ENCODE results near the gene WDR70. TPM values are rescaled to one million over a fixed set of nuclear protein-coding genes. Genes with fewer than 3 reads are reported as not detected.
"Not testable (repeated sequence)": the region's sequence is repeated elsewhere in the genome, so short reads cannot be mapped to it uniquely, and the experiment has no call there.

The WDR70 gene
- total and polyA plus RNA-seq, 4 donors: 34.4 to 54.8 (median 38.8) TPM

- H3K27ac ChIP-seq (ENCODE audit: low read depth, low read length): no peak overlapping the region
- no peaks in the 10 kb centered on the region for H3K36me3 ChIP-seq (ENCODE audit: control insufficient read depth, insufficient read depth, low read length)
- WGBS (ENCODE audit: insufficient coverage): no CpG with 5 or more reads among the region's 1 CpG
- no peaks in the 10 kb centered on the region for H3K27me3 ChIP-seq (ENCODE audit: control insufficient read depth, insufficient read depth, low read length)
- H3K4me1 ChIP-seq (ENCODE audit: control insufficient read depth, insufficient read depth, low read length): no peaks in the 10 kb centered on the region
- H3K9me3 ChIP-seq (ENCODE audit: control insufficient read depth, insufficient read depth, low read length): no peaks in the 10 kb centered on the region
- no peak overlapping the region for H3K4me3 ChIP-seq (ENCODE audit: low read depth, low read length)
- DNase-seq (ENCODE audit: low read depth in 4 of 6, low spot score in 6 of 6): peak in 1 of 6 donors; percentile 42
Observed at GRCh38 chr5:37638897-37639296, 259.8 kb downstream of the WDR70 start.

- DNase-seq (ENCODE audit: low read depth in 4 of 6, low spot score in 6 of 6): no peak
- no peaks in the 10 kb centered on the region for H3K9me3 ChIP-seq (ENCODE audit: control insufficient read depth, insufficient read depth, low read length)
- no peak overlapping the region for H3K27ac ChIP-seq (ENCODE audit: low read depth, low read length)
- no peaks in the 10 kb centered on the region for H3K36me3 ChIP-seq (ENCODE audit: control insufficient read depth, insufficient read depth, low read length)
- no peaks in the 10 kb centered on the region for H3K4me1 ChIP-seq (ENCODE audit: control insufficient read depth, insufficient read depth, low read length)
- no peak overlapping the region for H3K4me3 ChIP-seq (ENCODE audit: low read depth, low read length)
- WGBS (ENCODE audit: insufficient coverage): no CpG with 5 or more reads among the region's 2 CpGs
- H3K27me3 ChIP-seq (ENCODE audit: control insufficient read depth, insufficient read depth, low read length): no peaks in the 10 kb centered on the region
Observed at GRCh38 chr5:37640088-37640487, 261.0 kb downstream of the WDR70 start.

- no CpG with 5 or more reads among the region's 1 CpG for WGBS (ENCODE audit: insufficient coverage)
- peaks cover 6% of the 10 kb centered on the region for H3K9me3 ChIP-seq (ENCODE audit: control insufficient read depth, insufficient read depth, low read length)
Observed at GRCh38 chr5:37641933-37642332, 262.8 kb downstream of the WDR70 start.

GRCh38 chr5:37645707-37646106, 266.6 kb downstream of the WDR70 start:
- Histone ChIP-seq H3K9me3 (ENCODE audit: control insufficient read depth, insufficient read depth, low read length) (peaks cover 6% of the 10 kb centered on the region), H3K4me3 (ENCODE audit: low read depth, low read length) (no peak overlapping the region), H3K4me1 (ENCODE audit: control insufficient read depth, insufficient read depth, low read length) (no peaks in the 10 kb centered on the region), H3K27ac (ENCODE audit: low read depth, low read length) (no peak overlapping the region), H3K36me3 (ENCODE audit: control insufficient read depth, insufficient read depth, low read length) (no peaks in the 10 kb centered on the region), H3K27me3 (ENCODE audit: control insufficient read depth, insufficient read depth, low read length) (no peaks in the 10 kb centered on the region)
- WGBS (ENCODE audit: insufficient coverage): no CpG with 5 or more reads among the region's 1 CpG
- DNase-seq (ENCODE audit: low read depth in 4 of 6, low spot score in 6 of 6): no peak

More at GRCh38 chr5:37641933-37642332, 262.8 kb downstream of the WDR70 start:
- no peak overlapping the region for H3K27ac ChIP-seq (ENCODE audit: low read depth, low read length)
- no peaks in the 10 kb centered on the region for H3K4me1 ChIP-seq (ENCODE audit: control insufficient read depth, insufficient read depth, low read length)
- no peaks in the 10 kb centered on the region for H3K36me3 ChIP-seq (ENCODE audit: control insufficient read depth, insufficient read depth, low read length)
- H3K4me3 ChIP-seq (ENCODE audit: low read depth, low read length): no peak overlapping the region
- DNase-seq (ENCODE audit: low read depth in 4 of 6, low spot score in 6 of 6): no peak
- no peaks in the 10 kb centered on the region for H3K27me3 ChIP-seq (ENCODE audit: control insufficient read depth, insufficient read depth, low read length)

GRCh38 chr5:37654566-37654965, 275.4 kb downstream of the WDR70 start:
- H3K27me3 ChIP-seq (ENCODE audit: control insufficient read depth, insufficient read depth, low read length): not testable (repeated sequence)

GRCh38 chr5:37657046-37657445, 277.9 kb downstream of the WDR70 start:
- no peaks in the 10 kb centered on the region for H3K36me3 ChIP-seq (ENCODE audit: control insufficient read depth, insufficient read depth, low read length)
- no peaks in the 10 kb centered on the region for H3K27me3 ChIP-seq (ENCODE audit: control insufficient read depth, insufficient read depth, low read length)
- no peaks in the 10 kb centered on the region for H3K9me3 ChIP-seq (ENCODE audit: control insufficient read depth, insufficient read depth, low read length)
- DNase-seq (ENCODE audit: low read depth in 4 of 6, low spot score in 6 of 6): no peak
- no peaks in the 10 kb centered on the region for H3K4me1 ChIP-seq (ENCODE audit: control insufficient read depth, insufficient read depth, low read length)
- no peak overlapping the region for H3K4me3 ChIP-seq (ENCODE audit: low read depth, low read length)
- no peak overlapping the region for H3K27ac ChIP-seq (ENCODE audit: low read depth, low read length)
- WGBS (ENCODE audit: insufficient coverage): 84% methylated on average over 4 of the region's 4 CpGs

More at GRCh38 chr5:37654566-37654965, 275.4 kb downstream of the WDR70 start:
- H3K4me1 ChIP-seq (ENCODE audit: control insufficient read depth, insufficient read depth, low read length); H3K27ac ChIP-seq (ENCODE audit: low read depth, low read length); H3K36me3 ChIP-seq (ENCODE audit: control insufficient read depth, insufficient read depth, low read length); H3K9me3 ChIP-seq (ENCODE audit: control insufficient read depth, insufficient read depth, low read length); DNase-seq (ENCODE audit: low read depth in 4 of 6, low spot score in 6 of 6); H3K4me3 ChIP-seq (ENCODE audit: low read depth, low read length): not testable (repeated sequence)
- WGBS (ENCODE audit: insufficient coverage): no CpG with 5 or more reads among the region's 1 CpG

GRCh38 chr5:37658440-37658839, 279.3 kb downstream of the WDR70 start:
- Histone ChIP-seq H3K27ac (ENCODE audit: low read depth, low read length) (no peak overlapping the region), H3K36me3 (ENCODE audit: control insufficient read depth, insufficient read depth, low read length) (no peaks in the 10 kb centered on the region), H3K9me3 (ENCODE audit: control insufficient read depth, insufficient read depth, low read length) (no peaks in the 10 kb centered on the region), H3K27me3 (ENCODE audit: control insufficient read depth, insufficient read depth, low read length) (no peaks in the 10 kb centered on the region), H3K4me1 (ENCODE audit: control insufficient read depth, insufficient read depth, low read length) (no peaks in the 10 kb centered on the region), H3K4me3 (ENCODE audit: low read depth, low read length) (no peak overlapping the region)
- WGBS (ENCODE audit: insufficient coverage): 100% methylated on average over 1 of the region's 2 CpGs
- DNase-seq (ENCODE audit: low read depth in 4 of 6, low spot score in 6 of 6): no peak

- H3K27ac ChIP-seq (ENCODE audit: low read depth, low read length): no peak overlapping the region
- no peak for DNase-seq (ENCODE audit: low read depth in 4 of 6, low spot score in 6 of 6)
- no peaks in the 10 kb centered on the region for H3K9me3 ChIP-seq (ENCODE audit: control insufficient read depth, insufficient read depth, low read length)
- H3K4me1 ChIP-seq (ENCODE audit: control insufficient read depth, insufficient read depth, low read length): no peaks in the 10 kb centered on the region
- no peaks in the 10 kb centered on the region for H3K27me3 ChIP-seq (ENCODE audit: control insufficient read depth, insufficient read depth, low read length)
- H3K4me3 ChIP-seq (ENCODE audit: low read depth, low read length): no peak overlapping the region
- no peaks in the 10 kb centered on the region for H3K36me3 ChIP-seq (ENCODE audit: control insufficient read depth, insufficient read depth, low read length)
Observed at GRCh38 chr5:37660319-37660718, 281.2 kb downstream of the WDR70 start.

- DNase-seq (ENCODE audit: low read depth in 4 of 6, low spot score in 6 of 6): no peak
- Histone ChIP-seq H3K4me3 (ENCODE audit: low read depth, low read length) (no peak overlapping the region), H3K27me3 (ENCODE audit: control insufficient read depth, insufficient read depth, low read length) (no peaks in the 10 kb centered on the region), H3K27ac (ENCODE audit: low read depth, low read length) (no peak overlapping the region), H3K4me1 (ENCODE audit: control insufficient read depth, insufficient read depth, low read length) (peaks cover 6% of the 10 kb centered on the region), H3K36me3 (ENCODE audit: control insufficient read depth, insufficient read depth, low read length) (no peaks in the 10 kb centered on the region), H3K9me3 (ENCODE audit: control insufficient read depth, insufficient read depth, low read length) (no peaks in the 10 kb centered on the region)
- WGBS (ENCODE audit: insufficient coverage): 53% methylated on average over 2 of the region's 5 CpGs
Observed at GRCh38 chr5:37661227-37661920, 282.3 kb downstream of the WDR70 start.

- Histone ChIP-seq H3K4me3 (ENCODE audit: low read depth, low read length) (no peak overlapping the region), H3K4me1 (ENCODE audit: control insufficient read depth, insufficient read depth, low read length) (peaks cover 6% of the 10 kb centered on the region), H3K27ac (ENCODE audit: low read depth, low read length) (no peak overlapping the region), H3K9me3 (ENCODE audit: control insufficient read depth, insufficient read depth, low read length) (no peaks in the 10 kb centered on the region), H3K36me3 (ENCODE audit: control insufficient read depth, insufficient read depth, low read length) (no peaks in the 10 kb centered on the region), H3K27me3 (ENCODE audit: control insufficient read depth, insufficient read depth, low read length) (no peaks in the 10 kb centered on the region)
- no CpG with 5 or more reads among the region's 2 CpGs for WGBS (ENCODE audit: insufficient coverage)
- no peak for DNase-seq (ENCODE audit: low read depth in 4 of 6, low spot score in 6 of 6)
Observed at GRCh38 chr5:37661951-37662350, 282.8 kb downstream of the WDR70 start.

Measured in spinal cord (tissue), 10 donors.